ENCODE measurements around the gene EIF4E.
A peak's percentile ranks its signal among the peaks of the same experiment; 100 is the strongest.
"Not testable (repeated sequence)": the region's sequence is repeated elsewhere in the genome, so short reads cannot be mapped to it uniquely, and the experiment has no call there.

EIF4E gene

DNA sequence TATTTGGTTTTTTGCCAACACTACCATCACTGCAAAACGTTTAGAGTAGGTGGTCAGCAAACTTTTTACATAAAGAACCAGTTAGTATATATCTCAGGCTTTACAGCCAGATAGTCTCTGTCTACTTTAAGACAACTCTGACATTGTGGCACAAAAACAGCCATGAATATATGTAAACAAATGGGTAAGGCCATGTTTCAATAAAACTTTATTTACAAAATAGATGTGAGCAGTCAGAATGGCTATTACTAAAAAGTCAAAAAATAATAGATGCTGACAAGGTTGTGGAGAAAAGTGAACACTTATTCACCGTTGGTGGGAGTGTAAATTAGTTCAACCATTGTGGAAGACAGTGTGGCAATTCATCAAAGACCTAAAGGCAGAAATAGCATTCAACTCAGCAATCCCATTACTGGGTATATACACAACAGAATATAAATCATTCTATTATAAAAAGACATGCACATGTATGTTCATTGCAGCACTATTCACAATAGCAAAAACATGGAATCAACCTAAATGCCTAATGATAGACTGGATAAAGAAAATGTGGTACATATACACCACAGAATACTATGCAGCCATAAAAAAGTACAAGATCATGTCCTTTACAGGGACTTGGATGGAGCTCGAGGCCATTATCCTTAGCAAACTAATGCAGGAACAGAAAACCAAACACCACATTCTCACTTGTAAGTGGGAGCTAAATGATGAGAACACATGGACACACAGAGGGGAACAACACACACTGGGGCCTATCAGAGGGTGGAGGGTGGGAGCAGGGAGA, 56.6 kb downstream of the EIF4E start:
- not testable (repeated sequence) for DNase-seq

GRCh38 chr4:98867648-98868047, 61.3 kb downstream of the EIF4E start:
- no peak for DNase-seq

DNA sequence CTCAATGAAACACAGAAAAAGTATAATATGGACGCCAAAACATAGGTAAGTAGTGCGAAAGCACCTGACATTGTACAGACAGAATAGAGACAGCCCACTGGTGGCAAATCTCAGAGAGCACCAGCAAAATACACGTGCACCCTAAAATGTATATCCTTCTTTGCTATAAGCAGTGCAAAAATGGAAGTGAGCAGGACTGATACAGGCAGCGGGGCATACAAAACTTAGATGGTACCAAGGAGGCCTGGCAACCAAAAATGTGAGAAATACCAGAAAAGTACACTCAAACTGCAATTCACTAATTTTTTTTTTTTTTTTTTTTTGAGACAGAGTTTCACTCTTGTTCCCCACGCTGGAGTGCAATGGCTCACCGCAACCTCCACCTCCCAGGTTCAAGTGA, 63.9 kb downstream of the EIF4E start:
- DNase-seq = no peak

GRCh38 chr4:98864560-98864959, 64.4 kb downstream of the EIF4E start:
- DNase-seq = peak; percentile 50

- DNase-seq = no peak
Measured at GRCh38 chr4:98862371-98862770, 66.6 kb downstream of the EIF4E start.

GRCh38 chr4:98861100-98861884, 67.6 kb downstream of the EIF4E start:
- DNase-seq = no peak

DNA sequence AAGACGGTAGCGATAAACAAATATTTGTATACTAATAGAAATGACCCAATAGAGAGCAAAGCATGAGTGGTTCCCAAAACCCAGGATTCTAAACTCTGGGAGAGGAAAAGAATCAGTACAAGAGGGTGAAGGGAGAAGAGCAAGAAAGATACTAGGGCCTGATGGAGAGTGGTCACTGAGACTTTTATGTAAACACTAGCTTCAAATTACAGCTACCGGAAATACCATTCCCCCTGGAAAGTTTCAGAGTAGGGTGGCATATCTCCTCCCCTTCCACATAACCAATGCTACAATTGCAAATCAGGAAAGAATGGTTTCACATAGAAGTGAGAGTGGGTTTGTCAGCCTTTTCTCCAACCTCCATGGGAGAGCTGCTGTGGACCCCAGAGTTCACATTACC, 77.1 kb downstream of the EIF4E start:
- DNase-seq = no peak

DNA sequence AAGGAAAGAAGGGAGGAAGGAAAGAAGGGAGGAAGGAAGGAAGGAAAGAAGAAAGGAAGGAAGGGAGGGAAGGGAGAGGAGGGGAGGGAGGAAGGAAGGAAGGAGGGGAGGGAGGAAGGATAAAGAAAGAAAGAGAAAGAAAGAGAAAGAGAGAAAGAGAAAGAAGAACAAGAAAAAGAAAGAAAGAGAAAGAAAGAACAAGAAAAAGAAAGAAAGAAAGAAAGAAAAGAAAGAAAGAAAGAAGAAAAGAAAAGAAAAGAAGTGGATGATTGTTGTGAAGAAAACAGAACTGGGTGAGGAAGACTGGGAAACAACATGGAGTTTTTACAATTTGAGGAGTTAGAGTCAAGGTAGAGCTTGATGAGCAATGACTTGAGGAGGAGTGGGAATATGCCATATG, 78.0 kb downstream of the EIF4E start:
- DNase-seq = no peak

GRCh38 chr4:98848448-98848847, 80.5 kb downstream of the EIF4E start:
- DNase-seq = no peak

- no peak for DNase-seq
Measured at GRCh38 chr4:98845960-98846359, 83.0 kb downstream of the EIF4E start.

DNA sequence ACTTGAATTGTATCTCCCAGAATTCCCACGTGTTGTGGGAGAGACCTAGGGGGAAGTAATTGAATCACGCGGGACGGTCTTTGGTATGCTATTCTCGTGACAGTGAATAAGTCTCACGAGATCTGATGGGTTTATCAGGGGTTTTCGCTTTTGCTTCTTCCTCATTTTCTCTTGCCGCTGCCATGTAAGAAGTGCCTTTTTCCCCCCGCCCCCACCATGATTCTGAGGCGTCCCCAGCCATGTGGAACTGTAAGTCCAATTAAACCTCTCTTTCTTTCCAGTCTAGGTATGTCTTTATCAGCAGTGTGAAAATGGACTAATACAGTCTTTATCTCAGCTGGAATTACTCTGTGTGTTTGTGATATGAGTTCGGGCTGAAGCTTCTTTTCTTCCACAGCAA, 86.0 kb downstream of the EIF4E start:
- DNase-seq = not testable (repeated sequence)

DNA sequence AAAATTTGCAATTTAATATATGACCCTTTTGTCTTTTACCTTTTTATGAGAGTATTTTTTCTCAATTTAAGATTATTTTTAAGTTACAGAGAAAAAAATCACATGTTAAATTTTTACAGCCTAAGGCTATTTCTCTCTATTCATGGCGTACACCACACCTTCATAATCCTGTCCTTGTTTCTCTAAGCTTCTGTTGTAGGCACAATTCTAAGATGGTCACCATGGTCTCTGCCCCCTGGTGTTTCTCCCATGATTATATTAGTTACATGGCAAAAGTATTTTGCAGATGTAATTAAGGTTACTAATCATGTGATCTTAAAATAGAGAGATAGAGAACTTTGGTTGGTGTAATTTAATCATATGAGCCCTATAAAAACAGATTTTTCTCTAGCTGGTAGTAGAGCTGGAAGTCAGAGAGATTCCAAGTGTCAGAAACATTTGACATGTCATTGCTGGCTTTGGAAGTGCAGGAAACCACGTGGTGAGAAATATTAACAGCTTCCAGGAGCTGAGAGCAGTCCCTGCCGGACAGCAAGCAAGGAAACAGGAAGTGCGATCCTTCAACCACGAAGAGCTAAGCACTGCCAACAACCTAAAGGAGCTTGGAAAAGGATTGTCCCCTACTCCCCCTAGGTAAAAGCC, 89.8 kb downstream of the EIF4E start:
- no peak for DNase-seq

DNA sequence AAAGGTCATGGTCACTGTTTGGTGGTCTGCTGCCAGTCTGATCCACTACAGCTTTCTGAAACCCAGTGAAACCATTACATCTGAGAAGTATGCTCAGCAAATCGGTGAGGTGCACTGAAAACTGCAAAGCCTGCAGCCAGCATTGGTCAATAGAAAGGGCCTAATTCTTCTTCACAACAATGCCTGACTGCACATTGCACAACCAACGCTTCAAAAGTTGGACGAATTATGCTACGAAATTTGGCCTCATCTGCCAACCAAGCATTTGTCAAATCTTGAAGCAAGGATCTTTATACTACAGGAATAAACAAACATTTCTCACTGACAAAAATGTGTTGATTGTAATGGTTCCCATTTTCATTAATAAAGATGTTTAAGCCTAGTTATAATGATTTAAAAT, 90.4 kb downstream of the EIF4E start:
- DNase-seq = no peak

- DNase-seq = no peak
Measured at GRCh38 chr4:98833384-98833783, 95.5 kb downstream of the EIF4E start.

DNA sequence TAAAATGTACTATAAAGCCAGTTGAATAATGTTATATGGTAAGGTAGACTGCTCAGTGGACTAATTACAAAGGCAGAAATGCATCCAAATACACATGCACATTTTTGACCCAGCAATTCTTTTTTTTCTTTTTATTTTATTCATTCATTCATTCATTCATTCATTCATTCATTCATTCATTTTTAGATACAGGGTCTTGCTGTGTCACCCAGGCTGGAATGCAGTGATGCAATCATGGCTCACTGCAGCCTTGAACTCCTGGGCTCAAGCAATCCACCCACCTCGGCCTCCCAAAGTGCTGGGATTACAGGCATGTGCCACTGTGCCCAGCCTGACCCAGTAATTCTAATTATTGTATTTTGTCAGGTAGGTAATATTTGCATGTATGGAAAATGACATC, 97.9 kb downstream of the EIF4E start:
- not testable (repeated sequence) for DNase-seq
